Ovary (tissue), 9 donors: ENCODE measurements around the gene GLCCI1. TPM values are rescaled to one million over a fixed set of nuclear protein-coding genes. Genes with fewer than 3 reads are reported as not detected.

Source experiments
- DNase-seq, 5 donors: peaks; one replicate each; pipeline ENCODE4 v3.0.0-alpha.2; 2019 to 2020
- H3K27ac ChIP-seq, 2 donors: fragments of 200-600 bp; one replicate each; pipeline versions ENCODE4 v1.5.1 to v1.8.0; 2019 to 2022
- H3K27me3 ChIP-seq: fragments of 200-600 bp; one replicate; pipeline ENCODE4 v1.8.0; 2022
- H3K36me3 ChIP-seq: fragments of 200-600 bp; sonication (generic); one replicate; pipeline ENCODE4 v1.5.1; 2019
- H3K4me1 ChIP-seq: one replicate; pipeline ENCODE4 v1.8.1; 2013; ENCODE audit warnings: mild to moderate bottlenecking, moderate library complexity; ENCODE audit not compliant: insufficient read depth
- H3K4me3 ChIP-seq: fragments of 200-600 bp; sonication (generic); one replicate; pipeline ENCODE4 v1.5.1; 2017
- H3K9me3 ChIP-seq, 2 donors: fragments of 200-600 bp in 1 of 2; sonication (generic) in 1 of 2; one replicate each; pipeline versions ENCODE4 v1.5.1 to v1.8.1; 2013 to 2019; ENCODE audit warnings: mild to moderate bottlenecking in 1 of 2, moderate library complexity in 1 of 2
- CTCF ChIP-seq, 3 donors: fragments of 450-650 bp in 2 of 3; fragments of 200-600 bp in 1 of 3; IDR thresholded peaks; one replicate each; pipeline versions ENCODE4 v1.5.1 to v1.8.0; 2016 to 2022; ENCODE audit warnings: antibody characterized with exemption in 3 of 3, mild to moderate bottlenecking in 1 of 3
- EP300 ChIP-seq: sonication (generic); formaldehyde crosslinking; IDR thresholded peaks from one replicate; pipeline ENCODE4 v1.6.1; 2017; ENCODE audit warnings: antibody characterized with exemption
- POLR2A ChIP-seq: fragments of 450-650 bp; IDR thresholded peaks from one replicate; pipeline ENCODE4 v1.6.1; 2017; ENCODE audit warnings: antibody characterized with exemption, mild to moderate bottlenecking, moderate library complexity
- WGBS, 3 donors: extraction: QIAGEN DNeasy Blood & Tissue Kit in 1 of 3; methylation state at CpG; one replicate each; pipeline versions ENCODE4 v1.1.5 to v1.1.7; 2013 to 2017; 5-methylcytosine and 5-hydroxymethylcytosine counted together
- intact Hi-C, 4 donors: fragments of 100-400 bp; cut with DNase I; formaldehyde crosslinking; loops; one replicate each; pipeline versions ENCODE4 v1.11.0 to v1.15.1; 2022 to 2023
- polyA plus RNA-seq, 2 donors: library from polyadenylated mRNA; stranded (reverse); fragments of 200-250 nt in 1 of 2; fragments of 350-450 nt in 1 of 2; fragmentation: Illumina TruSeq in 1 of 2; extraction: RNeasy Lipid Tissue Mini Kit (QIAGEN cat#74804) in 1 of 2; gene quantifications; one replicate each; pipeline ENCODE4 v1.2.3, GENCODE V29; 2013 to 2014
- total RNA-seq, 7 donors: library from RNA; depleted of rRNA in 2 of 7; stranded (reverse); fragments of >200 nt in 2 of 7; fragmentation: NEBNext Ultra II Directional in 3 of 7; extraction: Animal tissue kit (Norgen Biotek cat#: 25700) in 3 of 7; gene quantifications; one replicate each; pipeline versions ENCODE4 v1.1.0 to v1.2.4, GENCODE V29; 2016 to 2023
- donor health status: DM: no; HTN: no; CAD: no; lungs with moderate emphysema.
- donor health status: DM: no; HTN: no; CAD: no.
- donor health status: Bipolar disorder and iron deficiency.
- donor health status: DM: yes; HTN: yes; CAD: no.
- donor health status: DM: no; HTN: no; CAD: no.
- donor health status: DM: yes; HTN: yes; CAD: no.

The GLCCI1 gene
- total and polyA plus RNA-seq, 9 donors = 6.2 to 12.7 (median 9.9) TPM

GRCh38 chr7:8120390-8121058, 151.9 kb downstream of the GLCCI1 start:
- intact Hi-C loops = no loop called here
- H3K27me3 ChIP-seq = no peaks in the 10 kb centered on the region
- no peak overlapping the region for H3K4me3 ChIP-seq
- no peaks in the 10 kb centered on the region for H3K4me1 ChIP-seq
- no peaks in the 10 kb centered on the region for H3K36me3 ChIP-seq
- no peak for DNase-seq
- H3K9me3 ChIP-seq = no peaks in the 10 kb centered on the region
- 85 to 86% (median 85%) methylated on average over 12 of the region's 12 CpGs for WGBS, 3 donors
- H3K27ac ChIP-seq = no peak overlapping the region
- TF ChIP-seq CTCF (IDR thresholded peaks at IDR 0.05) (no peak), POLR2A (no peak), EP300 (no peak)

DNA sequence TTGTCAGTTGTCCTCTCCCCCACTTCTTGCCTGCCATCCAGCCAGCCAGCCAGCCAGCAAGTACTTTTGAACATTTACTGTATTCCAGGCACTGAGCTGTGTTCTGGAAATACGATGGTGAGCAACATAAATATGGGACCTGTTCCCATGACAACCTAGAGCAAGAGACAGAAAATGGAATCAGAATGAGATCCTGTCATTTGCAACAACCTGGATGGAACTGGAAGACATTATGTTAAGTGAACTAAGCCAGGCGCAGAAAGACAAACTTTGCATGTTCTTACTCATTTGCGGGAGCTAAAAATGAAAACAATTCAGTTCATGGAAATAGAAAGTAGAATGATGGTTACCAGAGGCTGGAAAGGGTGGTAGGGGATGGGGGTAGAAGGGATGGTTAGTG, 152.6 kb downstream of the GLCCI1 start:
- Histone ChIP-seq H3K27me3 (no peaks in the 10 kb centered on the region), H3K4me1 (no peaks in the 10 kb centered on the region), H3K36me3 (no peaks in the 10 kb centered on the region), H3K27ac (no peak overlapping the region), H3K4me3 (no peak overlapping the region), H3K9me3 (no peaks in the 10 kb centered on the region)
- WGBS, 3 donors = 78 to 88% (median 82%) methylated on average over 3 of the region's 3 CpGs
- TF ChIP-seq POLR2A = no peak
- TF ChIP-seq CTCF (IDR thresholded peaks at IDR 0.05) = no peak
- no peak for TF ChIP-seq EP300
- DNase-seq = no peak
- intact Hi-C loops = no loop called here

DNA sequence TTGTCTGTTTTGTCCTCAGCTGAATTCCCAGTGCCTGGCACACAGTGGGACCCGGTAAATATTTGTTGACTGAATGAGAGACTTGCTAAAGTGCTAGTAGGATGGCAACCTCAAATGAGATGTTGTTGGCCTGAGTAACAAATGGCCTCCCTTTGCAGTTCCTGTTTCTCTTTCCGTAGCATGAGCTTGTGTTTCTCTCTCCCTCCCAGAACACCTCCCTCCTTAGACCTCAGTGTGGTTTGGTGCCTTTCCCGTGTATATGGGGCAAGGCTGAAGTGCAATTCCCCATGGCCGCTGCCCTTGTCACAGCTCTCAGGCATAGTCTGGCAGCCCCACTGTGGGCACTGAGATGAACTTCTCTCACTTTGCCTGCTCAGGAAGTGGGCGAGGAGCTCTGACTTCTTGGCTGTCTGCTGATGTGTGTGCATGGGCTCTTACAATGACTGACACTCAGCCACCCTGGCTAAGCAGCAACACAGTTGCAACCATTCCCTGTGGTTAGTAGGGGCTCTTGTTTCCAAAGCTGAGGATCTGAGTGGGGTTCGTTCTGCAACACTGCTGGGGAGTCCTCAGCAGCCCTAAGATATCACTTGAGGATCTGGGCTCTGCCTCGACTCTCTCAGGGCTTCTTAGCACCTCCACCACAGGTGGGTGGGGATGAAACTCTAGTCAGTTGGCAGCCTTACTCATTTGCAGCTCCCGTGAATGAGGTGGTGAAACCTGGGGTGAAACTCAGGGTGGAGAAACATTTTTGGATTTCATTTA, 157.3 kb downstream of the GLCCI1 start:
- Histone ChIP-seq H3K27ac (no peak overlapping the region), H3K4me1 (peaks cover 5% of the 10 kb centered on the region), H3K9me3 (no peaks in the 10 kb centered on the region), H3K36me3 (no peaks in the 10 kb centered on the region), H3K27me3 (no peaks in the 10 kb centered on the region), H3K4me3 (no peak overlapping the region)
- DNase-seq = no peak
- intact Hi-C loops = no loop called here
- TF ChIP-seq CTCF (IDR thresholded peaks at IDR 0.05) (no peak), POLR2A (no peak), EP300 (no peak)
- 83 to 88% (median 85%) methylated on average over 8 of the region's 8 CpGs for WGBS, 3 donors

GRCh38 chr7:8126601-8127167, 158.1 kb downstream of the GLCCI1 start:
- intact Hi-C loops = no loop called here
- DNase-seq = no peak
- no peak for TF ChIP-seq CTCF (IDR thresholded peaks at IDR 0.05)
- TF ChIP-seq EP300 = no peak
- no peak for TF ChIP-seq POLR2A

More at GRCh38 chr7:8126601-8127167, 158.1 kb downstream of the GLCCI1 start:
- Histone ChIP-seq H3K4me3 (no peak overlapping the region), H3K27me3 (no peaks in the 10 kb centered on the region), H3K36me3 (no peaks in the 10 kb centered on the region), H3K4me1 (peaks cover 5% of the 10 kb centered on the region), H3K27ac (no peak overlapping the region), H3K9me3 (no peaks in the 10 kb centered on the region)
- WGBS, 3 donors = 62 to 70% (median 62%) methylated on average over 2 of the region's 2 CpGs
